Ascending aorta (tissue), 2 donors: ENCODE results near the gene NCAN. TPM values are rescaled to one million over a fixed set of nuclear protein-coding genes. Genes with fewer than 3 reads are reported as not detected.
A peak's percentile ranks its signal among the peaks of the same experiment; 100 is the strongest.

ENCODE experiments used
- DNase-seq, 2 donors: peaks; one replicate each; pipeline ENCODE4 v3.0.0-alpha.2; 2019; ENCODE audit warnings: low spot score in 2 of 2
- H3K27ac ChIP-seq, 2 donors: fragments of 200-600 bp; sonication (generic); one replicate each; pipeline ENCODE4 v1.5.1; 2016 to 2017; ENCODE audit warnings: mild to moderate bottlenecking in 1 of 2
- H3K27me3 ChIP-seq: fragments of 200-600 bp; sonication (generic); one replicate; pipeline ENCODE4 v1.5.1; 2017
- H3K36me3 ChIP-seq, 2 donors: fragments of 200-600 bp; sonication (generic); one replicate each; pipeline ENCODE4 v1.5.1; 2016
- H3K4me1 ChIP-seq, 2 donors: fragments of 200-600 bp; sonication (generic); one replicate each; pipeline ENCODE4 v1.5.1; 2016 to 2017; ENCODE audit warnings: mild to moderate bottlenecking in 1 of 2
- H3K4me3 ChIP-seq, 2 donors: fragments of 200-600 bp; sonication (generic); one replicate each; pipeline ENCODE4 v1.5.1; 2016 to 2017; ENCODE audit warnings: mild to moderate bottlenecking in 1 of 2
- H3K9me3 ChIP-seq, 2 donors: fragments of 200-600 bp; sonication (generic); one replicate each; pipeline ENCODE4 v1.5.1; 2016
- intact Hi-C: fragments of 100-400 bp; cut with DNase I; formaldehyde crosslinking; loops from one replicate; pipeline ENCODE4 v1.15.1; 2023
- total RNA-seq: library from RNA; depleted of rRNA; stranded (reverse); fragments of >200 nt; gene quantifications from one replicate; pipeline ENCODE4 v1.1.0, GENCODE V29; 2016
- TF ChIP-seq, protein P1 (sequence below), 3 experiments: fragments of 200-600 bp in 2 of 3; fragments of 450-650 bp in 1 of 3; sonication (generic) in 2 of 3; IDR thresholded peaks; one replicate each; pipeline ENCODE4 v1.5.1; 2016 to 2019; ENCODE audit warnings: antibody characterized with exemption in 3 of 3, mild to moderate bottlenecking in 1 of 3, moderate library complexity in 1 of 3

The NCAN gene
- total RNA-seq, 1 donor from 2014 or later: not detected

- DNase-seq: no peak
- H3K4me1 ChIP-seq: no peaks in the 10 kb centered on the region
- no peak overlapping the region for H3K4me3 ChIP-seq
- intact Hi-C loops: no loop called here
- H3K36me3 ChIP-seq: no peaks in the 10 kb centered on the region
- H3K27me3 ChIP-seq: peaks cover 5% of the 10 kb centered on the region
- TF ChIP-seq, protein P1, sequence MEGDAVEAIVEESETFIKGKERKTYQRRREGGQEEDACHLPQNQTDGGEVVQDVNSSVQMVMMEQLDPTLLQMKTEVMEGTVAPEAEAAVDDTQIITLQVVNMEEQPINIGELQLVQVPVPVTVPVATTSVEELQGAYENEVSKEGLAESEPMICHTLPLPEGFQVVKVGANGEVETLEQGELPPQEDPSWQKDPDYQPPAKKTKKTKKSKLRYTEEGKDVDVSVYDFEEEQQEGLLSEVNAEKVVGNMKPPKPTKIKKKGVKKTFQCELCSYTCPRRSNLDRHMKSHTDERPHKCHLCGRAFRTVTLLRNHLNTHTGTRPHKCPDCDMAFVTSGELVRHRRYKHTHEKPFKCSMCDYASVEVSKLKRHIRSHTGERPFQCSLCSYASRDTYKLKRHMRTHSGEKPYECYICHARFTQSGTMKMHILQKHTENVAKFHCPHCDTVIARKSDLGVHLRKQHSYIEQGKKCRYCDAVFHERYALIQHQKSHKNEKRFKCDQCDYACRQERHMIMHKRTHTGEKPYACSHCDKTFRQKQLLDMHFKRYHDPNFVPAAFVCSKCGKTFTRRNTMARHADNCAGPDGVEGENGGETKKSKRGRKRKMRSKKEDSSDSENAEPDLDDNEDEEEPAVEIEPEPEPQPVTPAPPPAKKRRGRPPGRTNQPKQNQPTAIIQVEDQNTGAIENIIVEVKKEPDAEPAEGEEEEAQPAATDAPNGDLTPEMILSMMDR (IDR thresholded peaks at IDR 0.05): no peak
- no peak overlapping the region for H3K27ac ChIP-seq
- H3K9me3 ChIP-seq: no peaks in the 10 kb centered on the region
Observed at GRCh38 chr19:19260417-19261214, 48.9 kb downstream of the NCAN start.

GRCh38 chr19:19261350-19262189 is 49.8 kb downstream of the NCAN start:
- peak overlapping the region in 1 of 2 donors; percentile 35 for H3K4me3 ChIP-seq

GRCh38 chr19:19262190-19263057 is 50.7 kb downstream of the NCAN start:
- H3K27ac ChIP-seq: no peak overlapping the region
- H3K4me1 ChIP-seq: no peaks in the 10 kb centered on the region
- DNase-seq: no peak
- H3K9me3 ChIP-seq: no peaks in the 10 kb centered on the region
- TF ChIP-seq, protein P1 (IDR thresholded peaks at IDR 0.05): no peak
- intact Hi-C loops: no loop called here
- H3K4me3 ChIP-seq: no peak overlapping the region
- peaks cover 5% of the 10 kb centered on the region for H3K27me3 ChIP-seq
- no peaks in the 10 kb centered on the region for H3K36me3 ChIP-seq

More at GRCh38 chr19:19261350-19262189, 49.8 kb downstream of the NCAN start:
- no peak for DNase-seq
- intact Hi-C loops: no loop called here
- Histone ChIP-seq H3K36me3 (no peaks in the 10 kb centered on the region), H3K27ac (no peak overlapping the region), H3K9me3 (no peaks in the 10 kb centered on the region), H3K27me3 (peaks cover 5% of the 10 kb centered on the region), H3K4me1 (no peaks in the 10 kb centered on the region)
- TF ChIP-seq, protein P1 (IDR thresholded peaks at IDR 0.05): no peak

- H3K9me3 ChIP-seq: no peaks in the 10 kb centered on the region
- H3K36me3 ChIP-seq: no peaks in the 10 kb centered on the region
- H3K4me3 ChIP-seq: no peak overlapping the region
- H3K4me1 ChIP-seq: no peaks in the 10 kb centered on the region
- H3K27me3 ChIP-seq: peaks cover 5% of the 10 kb centered on the region
- TF ChIP-seq, protein P1 (IDR thresholded peaks at IDR 0.05): no peak
- DNase-seq: no peak
- H3K27ac ChIP-seq: no peak overlapping the region
- intact Hi-C loops: no loop called here
Observed at GRCh38 chr19:19263886-19264487, 52.2 kb downstream of the NCAN start.

GRCh38 chr19:19267305-19267704 is 55.5 kb downstream of the NCAN start:
- intact Hi-C loops: no loop called here
- Histone ChIP-seq H3K4me3 (no peak overlapping the region), H3K4me1 (no peaks in the 10 kb centered on the region), H3K27ac (no peak overlapping the region), H3K9me3 (no peaks in the 10 kb centered on the region), H3K36me3 (no peaks in the 10 kb centered on the region), H3K27me3 (no peaks in the 10 kb centered on the region)
- DNase-seq: no peak
- TF ChIP-seq, protein P1 (IDR thresholded peaks at IDR 0.05): no peak
